Measurements from ENCODE around the gene MUS81.

MUS81 gene

DNA sequence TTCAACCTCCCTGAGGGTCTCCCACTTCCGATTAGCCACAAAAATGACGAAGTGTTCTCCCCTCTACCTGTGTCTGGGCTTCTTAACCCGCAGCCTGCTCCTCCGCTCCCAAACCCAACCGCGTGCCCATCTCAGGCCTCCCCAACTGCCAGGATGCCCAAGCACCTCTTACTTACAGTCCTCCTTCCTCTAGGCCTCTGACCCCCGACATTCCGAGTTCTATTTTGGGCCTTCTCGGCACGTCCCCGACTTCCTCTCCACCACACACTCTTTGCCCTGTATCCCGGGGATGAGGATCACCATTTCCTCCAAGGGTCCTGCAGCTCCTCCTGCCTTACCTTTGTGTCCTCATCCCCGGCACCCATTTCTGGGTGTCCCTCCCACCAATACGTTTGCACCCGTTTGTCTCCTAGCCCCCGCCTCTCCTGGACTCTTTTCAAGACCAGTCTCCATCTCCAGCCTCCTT lies 388 bp upstream of the MUS81 start:
- DNase-seq (ENCODE audit: low read depth in 2 of 2): no peak

DNA sequence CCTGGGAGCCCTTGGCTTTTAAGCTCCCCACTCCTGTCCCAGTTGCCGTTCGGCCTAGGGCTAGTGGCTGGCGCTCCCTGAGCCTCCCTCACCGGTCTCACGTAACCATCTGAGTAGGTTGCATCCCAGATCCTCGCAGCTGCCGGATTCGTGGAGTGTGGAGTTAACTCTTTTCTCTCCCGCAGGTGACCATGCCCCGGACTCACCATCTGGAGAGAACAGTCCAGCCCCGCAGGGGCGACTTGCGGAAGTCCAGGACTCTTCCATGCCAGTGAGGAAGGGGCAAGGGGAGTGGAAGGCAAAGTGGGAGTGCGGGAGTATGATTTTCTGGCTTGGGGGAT lies 902 bp downstream of the MUS81 start:
- no peak for DNase-seq (ENCODE audit: low read depth in 2 of 2)

DNA sequence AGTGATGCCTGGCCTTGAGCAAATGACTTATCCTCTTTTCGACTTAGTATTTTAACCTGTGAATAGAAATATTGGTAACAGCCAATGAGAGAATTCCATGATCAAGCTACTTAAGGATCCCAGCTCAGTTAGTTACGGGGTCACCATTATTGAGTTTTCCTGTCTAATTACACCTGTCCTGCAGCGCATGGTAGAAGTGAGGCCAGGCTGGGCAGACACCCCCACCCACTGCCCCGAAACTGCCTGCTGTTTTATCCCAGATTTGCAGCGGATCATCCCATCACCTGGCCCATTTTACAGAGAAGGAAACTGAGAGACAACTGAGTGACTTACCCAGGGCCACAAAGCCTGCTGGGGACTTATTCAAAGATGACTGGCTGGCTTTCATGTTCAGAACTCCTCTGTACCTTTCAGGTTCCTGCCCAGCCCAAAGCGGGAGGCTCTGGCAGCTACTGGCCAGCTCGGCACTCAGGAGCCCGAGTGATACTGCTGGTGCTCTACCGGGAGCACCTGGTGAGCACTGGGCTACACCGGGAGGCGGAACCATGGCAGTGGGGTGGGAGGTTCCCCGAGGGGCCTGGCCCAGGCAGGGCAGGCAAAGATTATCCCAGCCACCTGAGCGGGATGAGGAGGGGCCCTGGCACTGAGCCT lies 1.4 kb downstream of the MUS81 start:
- DNase-seq (ENCODE audit: low read depth in 2 of 2): no peak

DNA sequence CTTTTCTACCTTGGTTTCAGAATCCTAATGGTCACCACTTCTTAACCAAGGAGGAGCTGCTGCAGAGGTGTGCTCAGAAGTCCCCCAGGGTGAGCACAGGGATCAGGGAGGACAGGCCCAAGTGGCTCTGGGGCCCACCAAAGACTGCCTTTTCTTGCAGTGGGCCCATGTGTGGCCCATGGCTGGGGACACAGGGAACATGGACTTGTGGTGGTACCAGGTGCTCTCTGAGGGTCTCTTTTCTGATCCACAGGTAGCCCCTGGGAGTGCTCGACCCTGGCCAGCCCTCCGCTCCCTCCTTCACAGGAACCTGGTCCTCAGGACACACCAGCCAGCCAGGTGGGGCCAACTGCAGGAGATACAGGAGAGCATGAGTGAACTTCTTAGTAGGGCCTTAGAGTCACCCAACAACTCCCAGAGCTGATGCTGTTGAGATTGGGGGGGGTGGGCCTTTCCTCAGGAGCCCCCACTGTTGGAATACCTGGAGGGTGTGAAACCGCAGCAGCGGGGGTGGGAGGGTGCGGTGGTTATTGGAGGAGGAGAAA lies 2.0 kb downstream of the MUS81 start:
- no peak for DNase-seq (ENCODE audit: low read depth in 2 of 2)

DNA sequence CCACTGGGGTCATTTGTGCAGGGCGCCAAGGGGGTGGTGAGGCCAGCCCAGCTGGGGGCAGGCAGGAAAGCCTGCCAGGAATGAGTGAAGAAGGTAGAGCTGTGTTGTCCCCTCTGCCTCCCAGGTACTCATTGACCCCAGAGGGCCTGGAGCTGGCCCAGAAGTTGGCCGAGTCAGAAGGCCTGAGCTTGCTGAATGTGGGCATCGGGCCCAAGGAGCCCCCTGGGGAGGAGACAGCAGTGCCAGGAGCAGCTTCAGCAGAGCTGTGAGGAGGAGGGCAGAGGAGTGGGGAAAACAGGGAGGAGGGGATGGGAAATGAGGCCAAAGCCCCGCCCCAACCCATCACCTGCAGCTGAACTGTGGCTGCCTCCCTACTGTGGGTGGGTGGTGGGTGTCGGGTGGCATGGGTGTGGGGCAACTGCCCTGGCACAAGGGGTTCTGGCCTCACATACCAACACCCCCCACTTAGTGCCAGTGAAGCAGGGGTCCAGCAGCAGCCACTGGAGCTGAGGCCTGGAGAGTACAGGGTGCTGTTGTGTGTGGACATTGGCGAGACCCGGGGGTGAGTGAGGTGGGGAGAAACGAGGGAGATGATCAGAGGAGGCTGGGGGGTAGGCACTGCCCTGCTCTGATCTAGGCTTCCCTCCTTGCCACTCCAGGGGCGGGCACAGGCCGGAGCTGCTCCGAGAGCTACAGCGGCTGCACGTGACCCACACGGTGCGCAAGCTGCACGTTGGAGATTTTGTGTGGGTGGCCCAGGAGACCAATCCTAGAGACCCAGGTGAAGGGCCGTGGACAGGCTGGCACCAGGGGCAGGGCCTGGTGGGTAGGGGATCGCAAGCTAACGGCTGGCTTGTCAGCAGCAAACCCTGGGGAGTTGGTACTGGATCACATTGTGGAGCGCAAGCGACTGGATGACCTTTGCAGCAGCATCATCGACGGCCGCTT lies 3.0 kb downstream of the MUS81 start:
- DNase-seq (ENCODE audit: low read depth in 2 of 2): no peak

DNA sequence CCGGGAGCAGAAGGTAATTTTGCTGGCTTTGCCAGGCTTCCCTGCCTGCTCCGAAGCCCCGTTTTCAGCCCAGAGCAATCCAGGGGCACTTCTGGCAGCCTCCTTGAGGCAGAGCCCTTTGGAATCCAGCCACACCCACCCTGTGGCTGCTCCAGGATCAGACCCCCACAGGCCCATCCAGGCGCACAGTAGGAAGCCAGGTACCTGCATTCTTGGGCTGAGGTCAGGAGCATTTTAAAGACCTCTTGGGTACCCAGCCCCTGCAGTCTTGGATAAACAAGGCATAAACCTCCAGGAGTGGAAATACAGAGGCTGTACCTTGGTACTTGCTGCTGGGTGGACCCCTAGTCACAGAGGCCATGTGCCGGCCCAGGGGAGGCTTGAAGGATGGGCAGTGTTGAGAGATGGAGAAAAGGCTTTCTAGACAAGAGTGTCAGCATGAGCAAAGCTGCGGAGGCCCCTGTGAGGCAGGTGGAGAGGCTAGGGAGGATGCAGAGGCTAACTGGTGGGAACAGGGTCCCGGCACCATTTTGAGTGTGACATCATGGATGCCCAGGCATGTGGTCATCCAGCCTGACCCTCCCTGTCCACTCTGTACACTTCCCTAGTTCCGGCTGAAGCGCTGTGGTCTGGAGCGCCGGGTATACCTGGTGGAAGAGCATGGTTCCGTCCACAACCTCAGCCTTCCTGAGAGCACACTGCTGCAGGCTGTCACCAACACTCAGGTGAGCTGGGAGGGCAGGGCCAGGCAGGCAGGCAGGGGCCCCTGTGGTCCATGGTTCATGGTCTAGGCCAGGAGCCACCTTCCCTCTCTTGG lies 3.9 kb downstream of the MUS81 start:
- no peak for DNase-seq (ENCODE audit: low read depth in 2 of 2)

DNA sequence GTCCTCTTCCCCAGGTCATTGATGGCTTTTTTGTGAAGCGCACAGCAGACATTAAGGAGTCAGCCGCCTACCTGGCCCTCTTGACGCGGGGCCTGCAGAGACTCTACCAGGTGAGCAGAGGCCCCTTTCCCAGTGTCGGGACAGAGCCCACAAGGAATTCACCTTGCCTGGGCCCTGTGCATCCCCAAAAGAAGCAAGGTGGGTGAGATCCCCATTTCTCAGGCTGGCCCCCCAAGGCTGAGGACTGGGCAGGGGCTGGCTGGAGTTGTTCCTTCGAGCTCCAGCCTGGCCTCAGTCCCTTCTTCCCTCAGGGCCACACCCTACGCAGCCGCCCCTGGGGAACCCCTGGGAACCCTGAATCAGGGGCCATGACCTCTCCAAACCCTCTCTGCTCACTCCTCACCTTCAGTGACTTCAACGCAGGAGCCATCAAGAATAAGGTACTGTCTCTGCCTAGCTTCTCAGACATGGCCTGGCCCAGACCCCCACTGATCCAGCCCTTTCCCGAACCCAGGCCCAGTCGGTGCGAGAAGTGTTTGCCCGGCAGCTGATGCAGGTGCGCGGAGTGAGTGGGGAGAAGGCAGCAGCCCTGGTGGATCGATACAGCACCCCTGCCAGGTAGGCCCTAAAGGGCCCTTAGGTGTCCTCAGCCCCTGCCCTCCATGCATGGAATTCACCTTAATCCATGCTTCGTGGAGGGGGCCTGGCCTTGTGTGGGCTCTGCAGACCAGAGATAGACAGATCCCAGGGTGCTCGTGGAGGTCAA lies 4.7 kb downstream of the MUS81 start:
- DNase-seq (ENCODE audit: low read depth in 2 of 2): no peak

DNA sequence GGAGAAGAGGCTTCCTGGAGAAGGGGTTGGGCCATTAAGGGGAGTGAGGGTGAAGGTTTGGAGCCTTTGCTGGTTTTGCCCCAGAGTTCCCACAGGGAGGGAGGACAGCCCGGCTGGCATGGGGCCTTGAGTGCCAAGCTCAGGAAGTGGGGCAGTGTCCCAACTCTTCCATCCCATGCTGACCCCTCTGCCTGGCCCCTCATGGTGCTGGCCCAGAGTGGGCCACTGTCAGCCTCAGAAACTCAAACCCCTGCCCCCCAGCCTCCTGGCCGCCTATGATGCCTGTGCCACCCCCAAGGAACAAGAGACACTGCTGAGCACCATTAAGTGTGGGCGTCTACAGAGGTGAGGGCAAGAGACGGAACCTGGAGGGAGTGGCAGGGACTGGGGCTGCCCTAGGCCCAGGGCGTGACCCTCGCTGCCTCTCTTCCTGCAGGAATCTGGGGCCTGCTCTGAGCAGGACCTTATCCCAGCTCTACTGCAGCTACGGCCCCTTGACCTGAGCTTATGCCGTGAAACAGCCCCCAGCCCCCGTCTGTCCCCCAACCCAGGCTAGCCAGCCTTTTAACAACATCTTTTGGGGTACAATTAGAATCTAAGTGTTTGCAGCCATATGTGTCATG lies 5.4 kb downstream of the MUS81 start:
- DNase-seq (ENCODE audit: low read depth in 2 of 2): no peak

DNA sequence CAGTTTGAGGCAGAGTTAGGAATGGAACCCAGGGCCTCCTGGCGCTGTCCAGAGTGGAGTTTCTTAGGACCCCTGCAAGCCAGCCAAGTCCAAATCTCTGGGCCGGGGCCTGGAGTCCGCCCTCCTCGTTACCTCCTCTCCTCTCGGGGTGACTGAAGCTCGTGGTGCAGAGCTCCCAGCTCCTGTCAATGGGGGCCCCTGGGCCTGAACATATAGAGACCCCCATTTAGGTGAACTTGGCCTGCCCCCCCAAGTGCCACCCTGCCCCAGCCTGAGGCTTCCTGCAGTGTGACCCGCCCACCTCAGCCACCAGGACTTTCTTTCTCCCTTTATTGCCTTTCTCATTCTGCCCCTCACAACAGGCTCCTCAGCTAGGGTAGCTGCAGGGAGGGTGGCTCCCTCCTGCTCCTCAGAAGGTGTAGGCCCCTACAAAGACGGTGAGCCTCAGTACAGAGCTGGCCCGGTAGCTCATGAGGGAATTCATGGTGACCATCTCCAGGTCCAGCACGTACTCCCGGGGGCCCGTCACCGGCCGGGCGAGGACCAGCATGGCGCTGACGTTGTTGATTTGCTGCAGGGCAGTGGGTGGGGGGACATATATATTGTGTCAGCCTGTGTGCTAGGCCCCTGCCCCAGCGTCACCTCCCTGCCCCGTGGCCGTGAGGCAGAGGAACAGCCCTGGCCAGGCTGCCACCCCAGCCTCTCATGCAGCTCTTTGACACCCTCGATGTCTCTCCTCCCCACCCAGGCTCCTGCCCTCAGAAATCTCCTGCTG lies 6.5 kb downstream of the MUS81 start:
- DNase-seq (ENCODE audit: low read depth in 2 of 2): no peak

DNA sequence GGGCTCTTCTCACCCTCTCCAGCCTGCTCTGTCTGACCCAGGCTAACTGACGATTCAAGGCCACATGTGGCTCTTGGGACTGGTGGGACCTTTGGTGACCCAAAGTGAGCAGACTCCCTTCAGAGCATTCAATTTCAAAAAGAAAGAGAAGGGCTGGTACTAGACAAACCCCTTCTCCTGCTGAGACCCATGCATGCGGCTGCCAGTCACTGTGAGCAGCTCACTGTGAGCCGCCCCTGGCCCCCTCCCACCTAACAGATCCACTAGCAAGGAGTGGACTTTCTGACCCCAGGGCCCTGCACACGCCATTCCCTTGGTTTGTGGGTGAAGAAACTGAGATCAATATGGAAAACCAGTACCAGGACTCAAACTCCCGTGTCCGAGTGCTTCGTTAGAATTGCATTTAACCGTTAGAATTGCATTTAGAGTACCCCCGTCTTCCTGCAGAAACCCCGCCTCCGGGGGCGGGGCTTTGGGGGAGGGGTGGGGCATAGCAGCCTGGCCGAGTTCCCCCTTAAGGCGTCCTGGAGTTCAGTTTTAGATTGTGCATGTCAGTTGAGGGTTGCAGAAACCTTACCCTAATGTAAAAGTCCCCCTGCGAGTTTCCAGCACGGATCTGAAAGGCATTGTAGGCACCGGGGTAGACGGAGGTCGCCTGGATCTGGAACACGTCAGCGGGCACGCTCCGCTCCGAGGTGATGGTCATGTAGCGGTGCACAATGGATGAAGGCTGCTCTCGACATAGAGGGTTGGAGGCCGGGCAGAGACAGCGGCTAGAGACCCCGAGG lies 7.2 kb downstream of the MUS81 start:
- DNase-seq (ENCODE audit: low read depth in 2 of 2): no peak

DNA sequence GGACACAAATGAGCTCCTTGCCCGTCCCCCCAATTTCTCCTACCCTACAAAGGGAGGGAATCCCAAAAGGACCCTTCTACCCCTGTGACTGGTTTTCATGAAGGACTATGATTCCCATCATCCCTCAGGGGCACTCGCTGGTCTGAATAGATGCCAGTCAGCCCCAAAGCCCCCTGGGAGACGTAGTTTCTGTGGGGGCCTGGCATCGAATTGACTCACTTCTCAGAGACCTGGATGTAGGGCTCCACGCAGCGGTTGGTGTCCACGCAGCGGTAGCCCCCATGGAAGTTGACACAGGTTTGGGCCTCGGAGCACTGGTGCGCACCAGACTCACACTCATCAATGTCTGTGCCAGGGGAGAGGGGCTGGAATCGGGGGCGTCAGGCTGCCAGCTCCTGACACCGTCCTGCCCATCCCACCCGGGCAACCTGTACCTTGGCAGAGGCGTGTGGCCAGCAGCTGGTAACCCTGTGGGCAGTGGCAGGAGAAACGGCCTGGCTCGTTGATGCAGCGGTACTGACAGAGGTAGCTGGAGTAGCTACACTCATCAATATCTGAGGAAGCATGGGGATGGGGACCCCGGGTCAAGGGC lies 7.9 kb downstream of the MUS81 start:
- no peak for DNase-seq (ENCODE audit: low read depth in 2 of 2)

DNA sequence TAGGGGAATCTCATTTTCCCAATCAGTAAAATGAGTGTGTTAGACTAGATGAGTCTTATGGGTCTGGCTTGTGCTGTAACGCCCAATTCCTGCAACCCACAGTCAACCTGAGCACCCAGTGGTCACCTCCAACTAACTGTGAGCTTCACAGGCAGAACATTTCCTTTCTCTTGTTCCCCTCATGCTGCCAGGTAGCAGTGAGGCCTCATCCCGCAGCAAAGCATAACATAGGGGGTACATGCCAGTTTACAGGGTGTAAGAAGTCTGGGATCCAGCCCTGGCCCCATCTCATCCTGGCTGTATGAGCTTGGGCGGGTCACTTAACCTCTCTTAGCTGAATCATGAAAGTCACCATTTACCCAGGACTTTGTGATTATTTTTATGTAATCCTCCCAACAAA lies 8.7 kb downstream of the MUS81 start:
- DNase-seq (ENCODE audit: low read depth in 2 of 2): no peak

DNA sequence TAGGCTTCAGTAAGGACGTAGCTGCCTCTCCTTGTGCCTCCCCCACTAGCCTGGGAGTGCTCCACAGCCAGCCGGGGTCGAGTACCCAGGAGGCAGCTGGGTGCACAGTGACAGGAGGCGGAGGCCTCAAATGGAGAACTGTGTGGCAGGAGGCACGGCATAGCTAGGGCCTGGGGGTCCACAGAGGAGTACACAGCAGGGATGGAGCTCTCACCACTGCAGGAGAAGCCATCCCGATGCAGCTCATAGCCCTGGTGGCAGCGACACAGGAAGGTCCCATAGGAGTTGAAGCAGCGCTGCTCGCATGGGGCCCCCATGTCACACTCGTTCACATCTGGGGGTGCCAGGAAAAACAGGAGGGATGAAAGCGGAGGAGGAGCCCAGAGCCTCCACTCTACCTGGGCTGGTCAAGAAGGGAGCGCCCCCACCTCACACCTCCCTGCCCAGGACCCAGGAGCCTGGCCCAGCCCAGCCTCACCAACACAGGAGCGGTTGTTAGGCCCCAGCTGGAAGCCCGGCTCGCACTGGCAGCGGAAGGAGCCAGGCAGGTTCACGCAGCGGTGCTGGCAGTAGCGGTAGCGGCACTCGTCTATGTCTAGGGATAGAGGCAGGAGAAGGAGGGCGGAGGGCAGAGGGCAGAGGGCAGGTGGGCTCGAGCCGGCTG lies 9.5 kb downstream of the MUS81 start:
- no peak for DNase-seq (ENCODE audit: low read depth in 2 of 2)

DNA sequence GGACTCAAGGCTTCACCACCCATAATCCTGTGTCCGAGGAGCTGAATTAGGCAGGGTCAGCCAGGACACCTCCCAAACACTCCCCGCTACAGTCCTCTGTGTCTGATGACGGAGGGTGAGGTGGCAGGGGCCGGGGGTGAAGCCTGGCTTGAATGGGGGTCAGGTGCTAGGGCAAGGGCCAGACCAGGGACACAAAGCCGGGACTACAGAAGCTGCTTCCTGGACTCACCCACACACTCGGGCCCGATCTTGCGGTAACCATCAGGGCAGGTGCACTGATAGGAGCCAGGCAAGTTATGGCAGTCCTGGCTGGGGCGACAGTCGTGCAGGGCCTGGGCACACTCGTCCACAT lies 10.1 kb downstream of the MUS81 start:
- no peak for DNase-seq (ENCODE audit: low read depth in 2 of 2)

DNA sequence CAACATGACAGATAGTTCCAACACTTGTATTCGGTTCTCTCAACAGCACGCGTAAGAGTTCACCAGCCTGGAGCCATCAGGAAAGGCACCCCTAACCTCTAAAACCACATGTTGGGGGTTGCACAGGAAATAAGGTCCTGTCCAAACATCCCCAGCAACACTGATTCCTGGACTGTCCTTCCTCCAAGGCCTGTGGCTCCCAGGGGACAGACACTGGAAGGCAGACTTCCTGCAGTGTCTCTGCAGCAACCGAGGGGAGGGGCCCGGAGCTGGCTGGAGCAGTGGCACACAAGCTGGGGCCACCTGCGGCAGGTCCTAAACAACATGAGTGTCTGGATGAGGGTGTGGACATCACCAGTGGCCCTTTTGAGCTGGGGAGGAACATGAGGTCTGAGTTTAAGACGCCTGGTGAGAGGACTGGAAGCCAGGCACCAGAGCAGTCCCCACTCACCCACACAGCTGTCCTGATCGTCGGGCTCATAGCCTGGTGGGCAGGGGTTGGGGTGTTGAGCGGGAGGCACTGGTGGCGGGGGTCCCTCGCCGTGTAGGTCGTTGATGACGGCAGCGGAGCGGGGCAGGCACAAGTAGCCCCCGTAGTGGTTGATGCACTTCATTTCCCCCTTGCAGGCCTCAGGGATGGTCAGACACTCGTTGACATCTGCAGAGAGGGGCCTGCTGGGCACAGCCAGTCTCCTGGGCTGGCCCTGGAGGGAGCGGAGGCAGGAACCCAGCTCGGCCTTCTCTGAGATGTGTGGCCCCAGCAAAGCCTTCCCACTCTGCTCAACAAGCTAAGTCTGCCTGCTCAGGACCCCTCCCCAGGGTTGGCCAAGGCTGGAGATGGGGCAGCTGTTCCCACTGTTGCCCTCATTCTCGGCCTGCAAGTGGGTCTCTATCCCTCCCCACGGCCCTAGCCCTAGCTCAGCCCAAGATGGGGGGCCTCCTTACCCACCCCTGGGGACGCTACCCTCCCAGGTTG lies 10.8 kb downstream of the MUS81 start:
- no peak for DNase-seq (ENCODE audit: low read depth in 2 of 2)

DNA sequence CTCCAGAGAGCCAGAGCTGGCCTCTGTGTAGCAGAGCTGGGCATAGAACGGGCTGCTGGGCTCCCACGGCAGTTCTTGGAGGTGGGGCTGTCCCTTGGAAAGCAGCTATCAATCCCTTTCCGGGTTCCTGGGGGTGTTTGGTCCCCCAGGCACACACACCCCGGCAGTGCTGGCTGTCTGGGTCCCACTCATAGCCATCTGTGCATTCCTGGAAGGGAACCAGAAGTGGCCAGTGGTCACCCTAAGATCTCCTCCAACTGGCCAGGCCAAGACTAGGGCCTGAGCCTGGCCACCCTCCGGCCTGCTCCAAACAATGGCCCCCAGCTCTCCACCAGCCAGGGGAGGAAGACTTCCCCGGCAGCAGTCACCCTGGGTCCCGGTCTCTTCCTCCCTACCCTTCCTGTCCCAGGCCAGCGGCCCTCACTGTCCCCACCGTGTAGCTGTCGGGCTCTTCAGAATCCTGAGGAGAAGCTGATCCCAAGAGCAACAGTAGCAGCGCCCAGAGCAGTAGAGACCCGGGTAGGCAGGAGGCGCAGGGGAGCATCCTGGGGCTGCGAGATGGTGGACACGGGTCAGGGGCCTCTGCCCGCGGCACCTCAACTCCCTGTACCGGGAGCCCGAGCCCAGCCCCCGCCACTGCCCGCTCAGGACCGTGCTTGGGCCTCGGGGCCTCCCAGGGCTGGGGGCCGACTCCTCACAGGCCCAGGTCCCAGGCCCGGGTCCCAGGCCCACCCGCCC lies 11.7 kb downstream of the MUS81 start:
- DNase-seq (ENCODE audit: low read depth in 2 of 2): no peak
